Measurements from ENCODE around the gene SPEM2. TPM values are rescaled to one million over a fixed set of nuclear protein-coding genes. Genes with fewer than 3 reads are reported as not detected.

The SPEM2 gene
- total RNA-seq, 1 donor from 2014 or later: not detected

- Mint-ChIP-seq H3K27ac (ENCODE audit: unreplicated experiment) (peak overlapping the region; percentile 52), H3K4me3 (peak overlapping the region; percentile 91), H3K27me3 (ENCODE audit: low read depth) (peaks cover 79% of the 10 kb centered on the region)
These were observed 13.4 kb downstream of the SPEM2 start for GRCh38 chr17:7438656-7439460.

GRCh38 chr17:7439462-7440112 lies 14.2 kb downstream of the SPEM2 start, which contains the start of gene FGF11:
Gene FGF11, plus strand, starts transcription at chr17:7439512. Its CDS starts 109 bp downstream, at chr17:7439621.
- no peak for DNase-seq (ENCODE audit: low read depth, low spot score)
- Mint-ChIP-seq H3K27me3 (ENCODE audit: low read depth) (peaks cover 80% of the 10 kb centered on the region), H3K9me3 (no peaks in the 10 kb centered on the region), H3K4me1 (peaks cover 53% of the 10 kb centered on the region), H3K27ac (ENCODE audit: unreplicated experiment) (peak within 1 kb of the TSS; percentile 99), H3K36me3 (ENCODE audit: low read depth) (peaks cover 6% of the 10 kb centered on the region), H3K4me3 (peak within 1 kb of the TSS; percentile 95)
- no peak for TF ChIP-seq CTCF (conservative IDR thresholded peaks at IDR 0.05)

More at GRCh38 chr17:7438656-7439460, 13.4 kb downstream of the SPEM2 start:
- no peak for TF ChIP-seq CTCF (conservative IDR thresholded peaks at IDR 0.05)
- no peak for DNase-seq (ENCODE audit: low read depth, low spot score)
- Mint-ChIP-seq H3K36me3 (ENCODE audit: low read depth) (peaks cover 6% of the 10 kb centered on the region), H3K4me1 (peaks cover 53% of the 10 kb centered on the region), H3K9me3 (no peaks in the 10 kb centered on the region)

GRCh38 chr17:7440113-7440833 lies 14.9 kb downstream of the SPEM2 start:
- TF ChIP-seq CTCF (conservative IDR thresholded peaks at IDR 0.05): no peak
- Mint-ChIP-seq H3K9me3 (no peaks in the 10 kb centered on the region), H3K27me3 (ENCODE audit: low read depth) (peaks cover 79% of the 10 kb centered on the region), H3K4me1 (peaks cover 56% of the 10 kb centered on the region), H3K4me3 (peak overlapping the region; percentile 95), H3K36me3 (ENCODE audit: low read depth) (peaks cover 6% of the 10 kb centered on the region), H3K27ac (ENCODE audit: unreplicated experiment) (peak overlapping the region; percentile 99)
- DNase-seq (ENCODE audit: low read depth, low spot score): peak; percentile 56

- no peak for TF ChIP-seq CTCF (conservative IDR thresholded peaks at IDR 0.05)
- Mint-ChIP-seq H3K4me3 (peak overlapping the region; percentile 95), H3K4me1 (peaks cover 58% of the 10 kb centered on the region), H3K27me3 (ENCODE audit: low read depth) (peaks cover 79% of the 10 kb centered on the region), H3K9me3 (no peaks in the 10 kb centered on the region), H3K36me3 (ENCODE audit: low read depth) (peaks cover 6% of the 10 kb centered on the region), H3K27ac (ENCODE audit: unreplicated experiment) (peak overlapping the region; percentile 99)
- peak; percentile 47 for DNase-seq (ENCODE audit: low read depth, low spot score)
These were observed 15.4 kb downstream of the SPEM2 start for GRCh38 chr17:7440834-7441195.

- H3K27me3 Mint-ChIP-seq (ENCODE audit: low read depth): peaks cover 77% of the 10 kb centered on the region
- peak overlapping the region; percentile 95 for H3K4me3 Mint-ChIP-seq
- H3K27ac Mint-ChIP-seq (ENCODE audit: unreplicated experiment): no peak overlapping the region
- no peak for DNase-seq (ENCODE audit: low read depth, low spot score)
- TF ChIP-seq CTCF (conservative IDR thresholded peaks at IDR 0.05): no peak
- H3K36me3 Mint-ChIP-seq (ENCODE audit: low read depth): peaks cover 6% of the 10 kb centered on the region
- no peaks in the 10 kb centered on the region for H3K9me3 Mint-ChIP-seq
- H3K4me1 Mint-ChIP-seq: peaks cover 57% of the 10 kb centered on the region
These were observed 15.8 kb downstream of the SPEM2 start for GRCh38 chr17:7441266-7441665.
